HUES48 (cell line): ENCODE data around the gene PDE3B.

Experiments
- H3K27ac ChIP-seq: one replicate; pipeline ENCODE4 v1.7.0; 2013; ENCODE audit warnings: low read depth, low read length, inconsistent platforms
- H3K27me3 ChIP-seq: 2 replicates; pipeline ENCODE4 v1.6.1; 2013; ENCODE audit warnings: mild to moderate bottlenecking, low read length; ENCODE audit not compliant: control insufficient read depth, insufficient read depth
- H3K36me3 ChIP-seq: 2 replicates; pipeline ENCODE4 v1.6.1; 2013; ENCODE audit warnings: low read length; ENCODE audit not compliant: control insufficient read depth, insufficient read depth
- H3K4me1 ChIP-seq: 2 replicates; pipeline ENCODE4 v1.6.1; 2013; ENCODE audit warnings: mild to moderate bottlenecking, low read length; ENCODE audit not compliant: control insufficient read depth, insufficient read depth
- H3K4me3 ChIP-seq: 2 replicates; pipeline ENCODE4 v1.5.1; 2013; ENCODE audit warnings: mild to moderate bottlenecking, low read depth, low read length
- H3K9ac ChIP-seq: 2 replicates; pipeline ENCODE4 v1.6.1; 2013; ENCODE audit warnings: mild to moderate bottlenecking, low read depth, low read length, moderate library complexity
- H3K9me3 ChIP-seq: 2 replicates; pipeline ENCODE4 v1.6.1; 2013; ENCODE audit warnings: low read length; ENCODE audit not compliant: control insufficient read depth, insufficient read depth

PDE3B gene

GRCh38 chr11:14642453-14642852 is 1.2 kb upstream of the PDE3B start:
- peaks cover 16% of the 10 kb centered on the region for H3K4me1 ChIP-seq
- H3K27me3 ChIP-seq = peaks cover 42% of the 10 kb centered on the region
- H3K9me3 ChIP-seq = no peaks in the 10 kb centered on the region
- no peak overlapping the region for H3K9ac ChIP-seq
- no peak overlapping the region; the same call in 1 of the 2 replicates for H3K4me3 ChIP-seq
- no peak overlapping the region for H3K27ac ChIP-seq
- H3K36me3 ChIP-seq = no peaks in the 10 kb centered on the region

DNA sequence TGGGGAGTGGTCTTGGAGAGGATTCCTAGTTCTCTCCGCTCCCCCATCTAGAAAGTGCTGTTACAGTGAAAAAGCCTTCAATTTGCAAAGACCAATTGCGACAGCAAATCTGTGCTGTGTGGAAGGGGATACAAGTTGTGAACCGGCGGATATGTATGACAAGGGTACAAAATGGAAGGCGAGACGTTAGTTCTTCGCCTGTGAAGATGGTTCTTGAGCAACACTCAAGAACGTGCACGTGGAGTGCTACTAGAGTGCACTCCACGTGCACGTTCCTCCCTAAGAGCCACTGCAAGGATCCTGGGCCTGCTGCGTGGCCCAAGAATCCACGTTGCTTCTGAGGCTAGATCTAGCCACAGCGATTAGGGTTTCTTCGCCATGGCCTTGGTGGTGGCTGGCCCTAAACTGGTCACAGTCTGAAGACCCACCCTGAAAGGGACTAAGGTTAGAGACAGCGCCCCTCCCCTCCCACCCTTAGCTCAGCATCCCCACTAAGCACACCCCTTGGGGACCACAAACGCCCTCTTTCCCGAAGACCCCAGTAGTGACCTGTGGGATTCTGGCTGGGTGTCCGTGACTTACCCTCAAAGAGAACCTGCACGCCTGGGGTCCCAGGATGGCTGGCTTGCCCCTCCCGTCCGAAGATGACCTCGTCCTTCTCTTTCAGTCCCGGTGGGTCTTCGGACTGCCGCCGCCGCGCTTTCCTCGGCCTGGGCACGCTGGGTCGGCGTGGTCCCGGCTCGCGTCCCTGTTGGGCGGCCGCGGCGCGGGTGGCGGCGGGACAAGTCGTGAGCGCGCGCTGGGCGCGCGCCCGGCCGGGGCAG is 519 bp upstream of the PDE3B start:
- Histone ChIP-seq H3K9me3 (no peaks in the 10 kb centered on the region), H3K9ac (no peak overlapping the region; the same call in 1 of the 2 replicates), H3K4me1 (peaks cover 19% of the 10 kb centered on the region), H3K27ac (no peak overlapping the region), H3K27me3 (peaks cover 42% of the 10 kb centered on the region), H3K4me3 (peak overlapping the region; percentile 72), H3K36me3 (no peaks in the 10 kb centered on the region)

DNA sequence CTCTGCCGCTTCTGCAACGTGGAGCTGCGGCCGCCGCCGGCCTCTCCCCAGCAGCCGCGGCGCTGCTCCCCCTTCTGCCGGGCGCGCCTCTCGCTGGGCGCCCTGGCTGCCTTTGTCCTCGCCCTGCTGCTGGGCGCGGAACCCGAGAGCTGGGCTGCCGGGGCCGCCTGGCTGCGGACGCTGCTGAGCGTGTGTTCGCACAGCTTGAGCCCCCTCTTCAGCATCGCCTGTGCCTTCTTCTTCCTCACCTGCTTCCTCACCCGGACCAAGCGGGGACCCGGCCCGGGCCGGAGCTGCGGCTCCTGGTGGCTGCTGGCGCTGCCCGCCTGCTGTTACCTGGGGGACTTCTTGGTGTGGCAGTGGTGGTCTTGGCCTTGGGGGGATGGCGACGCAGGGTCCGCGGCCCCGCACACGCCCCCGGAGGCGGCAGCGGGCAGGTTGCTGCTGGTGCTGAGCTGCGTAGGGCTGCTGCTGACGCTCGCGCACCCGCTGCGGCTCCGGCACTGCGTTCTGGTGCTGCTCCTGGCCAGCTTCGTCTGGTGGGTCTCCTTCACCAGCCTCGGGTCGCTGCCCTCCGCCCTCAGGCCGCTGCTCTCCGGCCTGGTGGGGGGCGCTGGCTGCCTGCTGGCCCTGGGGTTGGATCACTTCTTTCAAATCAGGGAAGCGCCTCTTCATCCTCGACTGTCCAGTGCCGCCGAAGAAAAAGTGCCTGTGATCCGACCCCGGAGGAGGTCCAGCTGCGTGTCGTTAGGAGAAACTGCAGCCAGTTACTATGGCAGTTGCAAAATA is 816 bp downstream of the PDE3B start:
- Histone ChIP-seq H3K9ac (peak overlapping the region; percentile 87), H3K27ac (peak overlapping the region; percentile 61), H3K36me3 (no peaks in the 10 kb centered on the region)

GRCh38 chr11:14645015-14645912 is 1.7 kb downstream of the PDE3B start:
- H3K27ac ChIP-seq = no peak overlapping the region
- peak overlapping the region; percentile 72 for H3K4me3 ChIP-seq
- H3K9me3 ChIP-seq = no peaks in the 10 kb centered on the region
- H3K9ac ChIP-seq = peak overlapping the region; percentile 87
- peaks cover 42% of the 10 kb centered on the region for H3K27me3 ChIP-seq
- peaks cover 19% of the 10 kb centered on the region for H3K4me1 ChIP-seq
- no peaks in the 10 kb centered on the region for H3K36me3 ChIP-seq

More for the DNA sequence above, 816 bp downstream of the PDE3B start:
- peaks cover 42% of the 10 kb centered on the region for H3K27me3 ChIP-seq
- no peaks in the 10 kb centered on the region for H3K9me3 ChIP-seq
- H3K4me1 ChIP-seq = peaks cover 19% of the 10 kb centered on the region
- H3K4me3 ChIP-seq = peak overlapping the region; percentile 72

GRCh38 chr11:14645985-14646900 is 2.6 kb downstream of the PDE3B start:
- H3K9me3 ChIP-seq = no peaks in the 10 kb centered on the region
- peak overlapping the region; percentile 72 for H3K4me3 ChIP-seq
- peaks cover 19% of the 10 kb centered on the region for H3K4me1 ChIP-seq
- H3K36me3 ChIP-seq = no peaks in the 10 kb centered on the region
- no peak overlapping the region for H3K27ac ChIP-seq
- H3K27me3 ChIP-seq = peaks cover 42% of the 10 kb centered on the region
- no peak overlapping the region for H3K9ac ChIP-seq

- H3K4me3 ChIP-seq = no peak overlapping the region
- no peaks in the 10 kb centered on the region for H3K9me3 ChIP-seq
- H3K27ac ChIP-seq = no peak overlapping the region
- H3K27me3 ChIP-seq = peaks cover 21% of the 10 kb centered on the region
- H3K9ac ChIP-seq = no peak overlapping the region
- H3K4me1 ChIP-seq = peaks cover 19% of the 10 kb centered on the region
- H3K36me3 ChIP-seq = no peaks in the 10 kb centered on the region
Observed at GRCh38 chr11:14650064-14650463, 6.5 kb downstream of the PDE3B start.

- no peaks in the 10 kb centered on the region for H3K27me3 ChIP-seq
- no peaks in the 10 kb centered on the region for H3K9me3 ChIP-seq
- H3K4me1 ChIP-seq = no peaks in the 10 kb centered on the region; the same call in 1 of the 2 replicates
- H3K36me3 ChIP-seq = no peaks in the 10 kb centered on the region
- H3K4me3 ChIP-seq = no peak overlapping the region
- no peak overlapping the region for H3K27ac ChIP-seq
- H3K9ac ChIP-seq = no peak overlapping the region
Observed at GRCh38 chr11:14653090-14653489, 9.5 kb downstream of the PDE3B start.

DNA sequence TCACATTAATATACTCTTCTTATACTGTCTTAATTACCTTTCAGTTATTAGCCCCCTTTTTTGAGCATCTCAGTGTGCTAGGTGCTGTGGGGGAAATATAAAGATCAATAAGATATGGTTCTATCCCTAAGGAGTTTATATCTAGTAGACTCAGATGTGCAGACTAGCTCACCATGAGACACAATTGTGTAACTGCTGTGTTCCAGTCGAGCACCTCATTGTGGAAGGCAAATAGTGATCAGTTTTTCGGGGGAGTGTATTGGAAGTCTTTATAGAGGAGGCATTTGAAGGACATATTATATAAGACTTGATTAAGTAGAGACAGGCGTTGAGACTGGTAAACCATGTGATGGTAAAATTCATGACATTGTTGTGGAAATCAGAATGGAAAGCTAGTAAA is 11.8 kb downstream of the PDE3B start:
- Histone ChIP-seq H3K4me1 (no peaks in the 10 kb centered on the region), H3K4me3 (no peak overlapping the region), H3K9me3 (no peaks in the 10 kb centered on the region), H3K27ac (no peak overlapping the region), H3K9ac (no peak overlapping the region), H3K27me3 (no peaks in the 10 kb centered on the region), H3K36me3 (no peaks in the 10 kb centered on the region)

GRCh38 chr11:14656536-14657457 is 13.2 kb downstream of the PDE3B start:
- H3K27ac ChIP-seq = no peak overlapping the region
- no peak overlapping the region for H3K4me3 ChIP-seq
- H3K9ac ChIP-seq = no peak overlapping the region
- no peaks in the 10 kb centered on the region for H3K9me3 ChIP-seq
- H3K36me3 ChIP-seq = no peaks in the 10 kb centered on the region
- H3K27me3 ChIP-seq = no peaks in the 10 kb centered on the region
- no peaks in the 10 kb centered on the region for H3K4me1 ChIP-seq
